Liver (tissue), 9 donors: Measurements from ENCODE around the gene CTRB1. TPM values are rescaled to one million over a fixed set of nuclear protein-coding genes. Genes with fewer than 3 reads are reported as not detected.

Source experiments
- DNase-seq: peaks from one replicate; pipeline ENCODE4 v3.0.0-alpha.2; 2017; ENCODE audit warnings: low spot score
- H3K27ac ChIP-seq, 2 donors: one replicate each; pipeline ENCODE4 v1.7.0; 2013; ENCODE audit warnings: inconsistent platforms in 2 of 2, low read length in 2 of 2, control low read depth in 1 of 2, low read depth in 1 of 2, mild to moderate bottlenecking in 1 of 2
- H3K27me3 ChIP-seq, 4 donors: one replicate each; pipeline versions ENCODE4 v1.6.1 to v1.7.0; 2013; ENCODE audit warnings: low read length in 3 of 4, inconsistent platforms in 1 of 4, mild to moderate bottlenecking in 1 of 4, moderate library complexity in 1 of 4; ENCODE audit not compliant: control insufficient read depth in 4 of 4, insufficient read depth in 4 of 4
- H3K36me3 ChIP-seq, 4 donors: one replicate each; pipeline versions ENCODE4 v1.6.1 to v1.7.0; 2013; ENCODE audit warnings: low read length in 3 of 4, mild to moderate bottlenecking in 3 of 4, low read depth in 1 of 4, moderate library complexity in 1 of 4; ENCODE audit not compliant: control insufficient read depth in 4 of 4, insufficient read depth in 3 of 4
- H3K4me1 ChIP-seq, 4 donors: one replicate each; pipeline versions ENCODE4 v1.6.1 to v1.7.0; 2013; ENCODE audit warnings: low read length in 3 of 4, mild to moderate bottlenecking in 3 of 4, moderate library complexity in 1 of 4; ENCODE audit not compliant: control insufficient read depth in 4 of 4, insufficient read depth in 4 of 4
- H3K4me3 ChIP-seq, 3 donors: one replicate each; pipeline versions ENCODE4 v1.6.1 to v1.7.0; 2013; ENCODE audit warnings: low read length in 3 of 3, control low read depth in 1 of 3, low read depth in 1 of 3, mild to moderate bottlenecking in 1 of 3
- H3K9ac ChIP-seq, 2 donors: one replicate each; pipeline ENCODE4 v1.7.0; 2013; ENCODE audit warnings: low read length in 2 of 2, mild to moderate bottlenecking in 2 of 2, moderate library complexity in 2 of 2, control low read depth in 1 of 2, low read depth in 1 of 2
- H3K9me3 ChIP-seq, 4 donors: one replicate each; pipeline versions ENCODE4 v1.6.1 to v1.7.0; 2013; ENCODE audit warnings: low read length in 3 of 4; ENCODE audit not compliant: control insufficient read depth in 4 of 4
- CTCF ChIP-seq: fragments of 150-350 bp; IDR thresholded peaks from 2 replicates; pipeline ENCODE4 v1.5.1; 2017; ENCODE audit warnings: improper control_type of control experiment, low read depth, low read length; ENCODE audit not compliant: missing input control
- EGR1 ChIP-seq, 2 donors: IDR thresholded peaks; 2 replicates each; pipeline ENCODE4 v1.6.1; 2016 to 2018; ENCODE audit warnings: antibody characterized with exemption in 2 of 2, low read depth in 2 of 2
- FOXA1 ChIP-seq: IDR thresholded peaks from 2 replicates; pipeline ENCODE4 v1.6.1; 2016; ENCODE audit warnings: antibody characterized with exemption
- FOXA2 ChIP-seq: IDR thresholded peaks from 2 replicates; pipeline ENCODE4 v1.6.1; 2016; ENCODE audit warnings: antibody characterized with exemption
- GABPA ChIP-seq, 2 donors: IDR thresholded peaks in 1 of 2; conservative IDR thresholded peaks in 1 of 2; 2 replicates each; pipeline ENCODE4 v1.6.1; 2016; ENCODE audit warnings: antibody characterized with exemption in 2 of 2, mild to moderate bottlenecking in 1 of 2, moderate library complexity in 1 of 2
- HNF4G ChIP-seq: IDR thresholded peaks from 2 replicates; pipeline ENCODE4 v1.6.1; 2016; ENCODE audit warnings: antibody characterized with exemption
- MAX ChIP-seq: IDR thresholded peaks from 2 replicates; pipeline ENCODE4 v1.6.1; 2016; ENCODE audit warnings: antibody characterized with exemption
- RAD21 ChIP-seq, 2 donors: IDR thresholded peaks; 2 replicates each; pipeline ENCODE4 v1.6.1; 2016; ENCODE audit warnings: antibody characterized with exemption in 2 of 2, mild to moderate bottlenecking in 2 of 2
- RXRA ChIP-seq, 2 donors: IDR thresholded peaks; 2 replicates each; pipeline ENCODE4 v1.6.1; 2017 to 2018; ENCODE audit warnings: antibody characterized with exemption in 2 of 2, mild to moderate bottlenecking in 1 of 2
- SP1 ChIP-seq: IDR thresholded peaks from 2 replicates; pipeline ENCODE4 v1.6.1; 2018; ENCODE audit warnings: antibody characterized with exemption, mild to moderate bottlenecking
- TAF1 ChIP-seq: conservative IDR thresholded peaks from 2 replicates; pipeline ENCODE4 v1.6.1; 2016; ENCODE audit warnings: antibody characterized with exemption, mild to moderate bottlenecking
- YY1 ChIP-seq: IDR thresholded peaks from 2 replicates; pipeline ENCODE4 v1.6.1; 2016; ENCODE audit warnings: antibody characterized with exemption, mild to moderate bottlenecking
- WGBS: extraction: QIAGEN DNeasy Blood & Tissue Kit; methylation state at CpG from one replicate; pipeline ENCODE4 v1.1.7; 2013; 5-methylcytosine and 5-hydroxymethylcytosine counted together
- polyA plus RNA-seq, 2 donors: library from polyadenylated mRNA; stranded (reverse) in 1 of 2; unstranded in 1 of 2; fragments of 200-250 nt in 1 of 2; fragments of >200 nt in 1 of 2; fragmentation: Nextera tagmentation in 1 of 2; extraction: Ambion mirVana in 1 of 2; gene quantifications; one replicate each; pipeline versions ENCODE4 v1.2.1 to v1.2.3, GENCODE V29; 2013 to 2015
- total RNA-seq, 2 donors: library from RNA; depleted of rRNA; stranded (reverse); fragments of >200 nt; gene quantifications; one replicate each; pipeline ENCODE4 v1.2.3, GENCODE V29; 2014
- TF ChIP-seq, protein P1 (sequence below): IDR thresholded peaks from 2 replicates; pipeline ENCODE4 v1.6.1; 2016; ENCODE audit warnings: antibody characterized with exemption
- TF ChIP-seq, protein P2 (sequence below): IDR thresholded peaks from 2 replicates; pipeline ENCODE4 v1.6.1; 2016; ENCODE audit warnings: antibody characterized with exemption
- TF ChIP-seq, protein P3 (sequence below): IDR thresholded peaks from 2 replicates; pipeline ENCODE4 v1.6.1; 2016; ENCODE audit warnings: antibody characterized with exemption, mild to moderate bottlenecking
- donor health status: healthy.
- donor health status: healthy.
- donor health status: healthy.
- donor health status: healthy.
- donor health status: healthy.

The CTRB1 gene
- total and polyA plus RNA-seq, 4 donors: not detected

- Histone ChIP-seq H3K4me1 (peaks cover 8 to 46% (median 29%) of the 10 kb centered on the region in 4 donors), H3K36me3 (peaks cover 8 to 17% (median 9%) of the 10 kb centered on the region in 4 donors), H3K4me3 (no peak overlapping the region)
Measured at GRCh38 chr16:75244225-75244809, 25.5 kb downstream of the CTRB1 start.

GRCh38 chr16:75244844-75245758 is 26.3 kb downstream of the CTRB1 start:
- no peak overlapping the region for H3K4me3 ChIP-seq
- H3K36me3 ChIP-seq: peaks cover 7 to 17% (median 8%) of the 10 kb centered on the region in 4 donors
- peak overlapping the region; percentile 87 to 89 for H3K27ac ChIP-seq
- no peak for DNase-seq
- H3K27me3 ChIP-seq: no peaks in the 10 kb centered on the region
- H3K4me1 ChIP-seq: peaks cover 14 to 53% (median 35%) of the 10 kb centered on the region in 4 donors
- WGBS: 48% methylated on average over 25 of the region's 25 CpGs
- peak overlapping the region in 1 of 2 donors; percentile 37 for H3K9ac ChIP-seq
- no peaks in the 10 kb centered on the region for H3K9me3 ChIP-seq
- TF ChIP-seq YY1 (no peak), HNF4G (no peak), TAF1 (no peak), RAD21 (IDR thresholded peaks at IDR 0.05) (peak in 1 of 2 donors; percentile 32), GABPA (IDR thresholded peaks at IDR 0.05 in 1 of 2, conservative IDR thresholded peaks at IDR 0.05 in 1 of 2) (no peak), MAX (no peak), RXRA (IDR thresholded peaks at IDR 0.05) (peak in 1 of 2 donors; percentile 32), SP1 (peak; percentile 6), FOXA1 (no peak), EGR1 (IDR thresholded peaks at IDR 0.05; ENCODE audit: low read depth in 2 of 2) (no peak)
- TF ChIP-seq, protein P1, sequence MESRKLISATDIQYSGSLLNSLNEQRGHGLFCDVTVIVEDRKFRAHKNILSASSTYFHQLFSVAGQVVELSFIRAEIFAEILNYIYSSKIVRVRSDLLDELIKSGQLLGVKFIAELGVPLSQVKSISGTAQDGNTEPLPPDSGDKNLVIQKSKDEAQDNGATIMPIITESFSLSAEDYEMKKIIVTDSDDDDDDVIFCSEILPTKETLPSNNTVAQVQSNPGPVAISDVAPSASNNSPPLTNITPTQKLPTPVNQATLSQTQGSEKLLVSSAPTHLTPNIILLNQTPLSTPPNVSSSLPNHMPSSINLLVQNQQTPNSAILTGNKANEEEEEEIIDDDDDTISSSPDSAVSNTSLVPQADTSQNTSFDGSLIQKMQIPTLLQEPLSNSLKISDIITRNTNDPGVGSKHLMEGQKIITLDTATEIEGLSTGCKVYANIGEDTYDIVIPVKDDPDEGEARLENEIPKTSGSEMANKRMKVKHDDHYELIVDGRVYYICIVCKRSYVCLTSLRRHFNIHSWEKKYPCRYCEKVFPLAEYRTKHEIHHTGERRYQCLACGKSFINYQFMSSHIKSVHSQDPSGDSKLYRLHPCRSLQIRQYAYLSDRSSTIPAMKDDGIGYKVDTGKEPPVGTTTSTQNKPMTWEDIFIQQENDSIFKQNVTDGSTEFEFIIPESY: no peak
- TF ChIP-seq, protein P2, sequence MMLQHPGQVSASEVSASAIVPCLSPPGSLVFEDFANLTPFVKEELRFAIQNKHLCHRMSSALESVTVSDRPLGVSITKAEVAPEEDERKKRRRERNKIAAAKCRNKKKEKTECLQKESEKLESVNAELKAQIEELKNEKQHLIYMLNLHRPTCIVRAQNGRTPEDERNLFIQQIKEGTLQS: no peak
- TF ChIP-seq, protein P3, sequence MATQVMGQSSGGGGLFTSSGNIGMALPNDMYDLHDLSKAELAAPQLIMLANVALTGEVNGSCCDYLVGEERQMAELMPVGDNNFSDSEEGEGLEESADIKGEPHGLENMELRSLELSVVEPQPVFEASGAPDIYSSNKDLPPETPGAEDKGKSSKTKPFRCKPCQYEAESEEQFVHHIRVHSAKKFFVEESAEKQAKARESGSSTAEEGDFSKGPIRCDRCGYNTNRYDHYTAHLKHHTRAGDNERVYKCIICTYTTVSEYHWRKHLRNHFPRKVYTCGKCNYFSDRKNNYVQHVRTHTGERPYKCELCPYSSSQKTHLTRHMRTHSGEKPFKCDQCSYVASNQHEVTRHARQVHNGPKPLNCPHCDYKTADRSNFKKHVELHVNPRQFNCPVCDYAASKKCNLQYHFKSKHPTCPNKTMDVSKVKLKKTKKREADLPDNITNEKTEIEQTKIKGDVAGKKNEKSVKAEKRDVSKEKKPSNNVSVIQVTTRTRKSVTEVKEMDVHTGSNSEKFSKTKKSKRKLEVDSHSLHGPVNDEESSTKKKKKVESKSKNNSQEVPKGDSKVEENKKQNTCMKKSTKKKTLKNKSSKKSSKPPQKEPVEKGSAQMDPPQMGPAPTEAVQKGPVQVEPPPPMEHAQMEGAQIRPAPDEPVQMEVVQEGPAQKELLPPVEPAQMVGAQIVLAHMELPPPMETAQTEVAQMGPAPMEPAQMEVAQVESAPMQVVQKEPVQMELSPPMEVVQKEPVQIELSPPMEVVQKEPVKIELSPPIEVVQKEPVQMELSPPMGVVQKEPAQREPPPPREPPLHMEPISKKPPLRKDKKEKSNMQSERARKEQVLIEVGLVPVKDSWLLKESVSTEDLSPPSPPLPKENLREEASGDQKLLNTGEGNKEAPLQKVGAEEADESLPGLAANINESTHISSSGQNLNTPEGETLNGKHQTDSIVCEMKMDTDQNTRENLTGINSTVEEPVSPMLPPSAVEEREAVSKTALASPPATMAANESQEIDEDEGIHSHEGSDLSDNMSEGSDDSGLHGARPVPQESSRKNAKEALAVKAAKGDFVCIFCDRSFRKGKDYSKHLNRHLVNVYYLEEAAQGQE: no peak

More at GRCh38 chr16:75244225-75244809, 25.5 kb downstream of the CTRB1 start:
- no peak overlapping the region for H3K9ac ChIP-seq
- 81% methylated on average over 7 of the region's 7 CpGs for WGBS
- DNase-seq: no peak
- H3K27me3 ChIP-seq: no peaks in the 10 kb centered on the region
- peak overlapping the region; percentile 87 to 89 for H3K27ac ChIP-seq
- TF ChIP-seq RAD21 (IDR thresholded peaks at IDR 0.05): peak in 1 of 2 donors; percentile 20
- TF ChIP-seq TAF1: no peak
- no peak for TF ChIP-seq FOXA2
- no peak for TF ChIP-seq HNF4G
- no peak for TF ChIP-seq CTCF
- TF ChIP-seq, protein P1: no peak
- no peaks in the 10 kb centered on the region for H3K9me3 ChIP-seq
